ENCODE measurements around the gene ZYG11B. TPM values are rescaled to one million over a fixed set of nuclear protein-coding genes. Genes with fewer than 3 reads are reported as not detected.
"Not testable (repeated sequence)": the region's sequence is repeated elsewhere in the genome, so short reads cannot be mapped to it uniquely, and the experiment has no call there.

Gene ZYG11B
- polyA plus RNA-seq, 1 donor from 2014 or later = 48.7 TPM

GRCh38 chr1:52792036-52792435, 65.8 kb downstream of the ZYG11B start:
- Histone ChIP-seq H4K20me1 (ENCODE audit: insufficient read depth) (no peaks in the 10 kb centered on the region), H3K36me3 (ENCODE audit: insufficient read depth, low read length) (no peaks in the 10 kb centered on the region), H3K27me3 (ENCODE audit: insufficient read depth, low read depth, low read length) (no peaks in the 10 kb centered on the region), H3K4me3 (ENCODE audit: low read length) (no peak overlapping the region), H3K9ac (ENCODE audit: low read length) (no peak overlapping the region), H3K79me2 (replicated peaks; ENCODE audit: insufficient read depth, low read length) (no peaks in the 10 kb centered on the region), H3K27ac (ENCODE audit: low read length) (no peak overlapping the region), H3K9me3 (ENCODE audit: low read length) (no peaks in the 10 kb centered on the region), H3K9me2 (ENCODE audit: insufficient read depth, low read length) (no peaks in the 10 kb centered on the region), H2AFZ (ENCODE audit: low read depth, low read length) (no peak overlapping the region), H3K4me2 (ENCODE audit: low read length) (no peak overlapping the region), H3F3A (ENCODE audit: insufficient read depth, low read length, poor library complexity, severe bottlenecking) (no peaks in the 10 kb centered on the region)
- TF ChIP-seq EZH2 (IDR thresholded peaks at IDR 0.05; ENCODE audit: borderline replicate concordance, insufficient read depth, low read length, poor library complexity, severe bottlenecking) (no peak), SMC3 (conservative IDR thresholded peaks at IDR 0.05; ENCODE audit: poor library complexity) (no peak), REST (IDR thresholded peaks at IDR 0.05; ENCODE audit: borderline replicate concordance) (no peak), CTCF (IDR thresholded peaks at IDR 0.05; ENCODE audit: poor library complexity, severe bottlenecking) (no peak), TAF1 (IDR thresholded peaks at IDR 0.05; ENCODE audit: low read depth) (no peak), EP300 (conservative IDR thresholded peaks at IDR 0.05; ENCODE audit: poor library complexity, severe bottlenecking) (no peak), MXI1 (conservative IDR thresholded peaks at IDR 0.05; ENCODE audit: poor library complexity, severe bottlenecking) (no peak), RAD21 (conservative IDR thresholded peaks at IDR 0.05) (no peak), POLR2AphosphoS5 (IDR thresholded peaks at IDR 0.05) (no peak)

- H3K9me2 ChIP-seq (ENCODE audit: insufficient read depth, low read length); H3K4me3 ChIP-seq (ENCODE audit: low read length); H3K27ac ChIP-seq (ENCODE audit: low read length); H3K79me2 ChIP-seq (replicated peaks; ENCODE audit: insufficient read depth, low read length); H3K9ac ChIP-seq (ENCODE audit: low read length); H4K20me1 ChIP-seq (ENCODE audit: insufficient read depth); H2AFZ ChIP-seq (ENCODE audit: low read depth, low read length); H3F3A ChIP-seq (ENCODE audit: insufficient read depth, low read length, poor library complexity, severe bottlenecking); H3K36me3 ChIP-seq (ENCODE audit: insufficient read depth, low read length); H3K9me3 ChIP-seq (ENCODE audit: low read length); H3K4me2 ChIP-seq (ENCODE audit: low read length); H3K27me3 ChIP-seq (ENCODE audit: insufficient read depth, low read depth, low read length): not testable (repeated sequence)
Measured at GRCh38 chr1:52793717-52794116, 67.5 kb downstream of the ZYG11B start.

GRCh38 chr1:52795464-52795863, 69.2 kb downstream of the ZYG11B start:
- no peaks in the 10 kb centered on the region for H3K9me2 ChIP-seq (ENCODE audit: insufficient read depth, low read length)
- H3K27ac ChIP-seq (ENCODE audit: low read length) = no peak overlapping the region
- H3K79me2 ChIP-seq (replicated peaks; ENCODE audit: insufficient read depth, low read length) = no peaks in the 10 kb centered on the region
- H4K20me1 ChIP-seq (ENCODE audit: insufficient read depth) = no peaks in the 10 kb centered on the region
- no peak for TF ChIP-seq EP300 (conservative IDR thresholded peaks at IDR 0.05; ENCODE audit: poor library complexity, severe bottlenecking)
- TF ChIP-seq MXI1 (conservative IDR thresholded peaks at IDR 0.05; ENCODE audit: poor library complexity, severe bottlenecking) = no peak
- no peak for TF ChIP-seq REST (IDR thresholded peaks at IDR 0.05; ENCODE audit: borderline replicate concordance)
- no peak for TF ChIP-seq EZH2 (IDR thresholded peaks at IDR 0.05; ENCODE audit: borderline replicate concordance, insufficient read depth, low read length, poor library complexity, severe bottlenecking)
- H3K4me3 ChIP-seq (ENCODE audit: low read length) = no peak overlapping the region
- H3K4me2 ChIP-seq (ENCODE audit: low read length) = no peak overlapping the region
- H3K36me3 ChIP-seq (ENCODE audit: insufficient read depth, low read length) = no peaks in the 10 kb centered on the region
- H3K27me3 ChIP-seq (ENCODE audit: insufficient read depth, low read depth, low read length) = no peaks in the 10 kb centered on the region
- H2AFZ ChIP-seq (ENCODE audit: low read depth, low read length) = no peak overlapping the region
- H3K9me3 ChIP-seq (ENCODE audit: low read length) = no peaks in the 10 kb centered on the region
- H3F3A ChIP-seq (ENCODE audit: insufficient read depth, low read length, poor library complexity, severe bottlenecking) = no peaks in the 10 kb centered on the region
- H3K9ac ChIP-seq (ENCODE audit: low read length) = no peak overlapping the region

Measured in neural cell (in vitro differentiated cells).